MM.1S (cell line): ENCODE measurements around the gene LRRK1.

Experiments used
- DNase-seq: peaks from one replicate; pipeline ENCODE4 v3.0.0-alpha.2; 2015
- H2AFZ ChIP-seq: fragments of 300-600 bp; sonication (generic); 2 replicates; pipeline ENCODE4 v1.6.0; 2016; ENCODE audit warnings: antibody characterized with exemption, low read length
- H3F3A ChIP-seq: fragments of 300-600 bp; sonication (generic); 2 replicates; pipeline ENCODE4 v1.6.1; 2016; ENCODE audit warnings: mild to moderate bottlenecking, antibody characterized with exemption, low read length, moderate library complexity, mixed read lengths; ENCODE audit not compliant: insufficient read depth
- H3K27ac ChIP-seq: fragments of 300-600 bp; sonication (generic); 2 replicates; pipeline ENCODE4 v1.5.1; 2016; ENCODE audit warnings: mild to moderate bottlenecking, low read length
- H3K27me3 ChIP-seq: fragments of 300-600 bp; sonication (generic); replicated peaks from 2 replicates; pipeline ENCODE4 v1.6.0; 2016; ENCODE audit warnings: low read length; ENCODE audit not compliant: insufficient read depth
- H3K36me3 ChIP-seq: fragments of 300-600 bp; sonication (generic); replicated peaks from 2 replicates; pipeline ENCODE4 v1.6.1; 2016; ENCODE audit warnings: mild to moderate bottlenecking, low read length, mixed read lengths; ENCODE audit not compliant: insufficient read depth
- H3K4me1 ChIP-seq: fragments of 300-600 bp; sonication (generic); 2 replicates; pipeline ENCODE4 v1.6.1; 2016; ENCODE audit warnings: low read length, mixed read lengths
- H3K4me2 ChIP-seq: fragments of 300-600 bp; sonication (generic); 2 replicates; pipeline ENCODE4 v1.6.0; 2016; ENCODE audit warnings: low read depth, low read length
- H3K4me3 ChIP-seq: fragments of 300-600 bp; sonication (generic); 2 replicates; pipeline ENCODE4 v1.5.1; 2016; ENCODE audit warnings: low read length, mixed read lengths
- H3K79me2 ChIP-seq: fragments of 300-600 bp; sonication (generic); 2 replicates; pipeline ENCODE4 v1.6.1; 2016; ENCODE audit warnings: mixed run types, low read length, mixed read lengths
- H3K9ac ChIP-seq: fragments of 300-600 bp; sonication (generic); 2 replicates; pipeline ENCODE4 v1.6.1; 2016; ENCODE audit warnings: low read length, mixed read lengths
- H3K9me2 ChIP-seq: fragments of 300-600 bp; sonication (generic); replicated peaks from 2 replicates; pipeline ENCODE4 v1.6.1; 2016; ENCODE audit warnings: mild to moderate bottlenecking, low read length, mixed read lengths; ENCODE audit not compliant: insufficient read depth
- H3K9me3 ChIP-seq: fragments of 300-600 bp; sonication (generic); replicated peaks from 2 replicates; pipeline ENCODE4 v1.6.1; 2016; ENCODE audit warnings: mild to moderate bottlenecking, low read length, mixed read lengths; ENCODE audit not compliant: insufficient read depth
- H4K20me1 ChIP-seq: fragments of 300-600 bp; sonication (generic); 2 replicates; pipeline ENCODE4 v1.6.1; 2016; ENCODE audit warnings: mild to moderate bottlenecking, low read length, moderate library complexity, mixed read lengths; ENCODE audit not compliant: insufficient read depth
- EZH2 ChIP-seq: fragments of 300-600 bp; sonication (generic); optimal IDR thresholded peaks from 2 replicates; pipeline ENCODE3; 2017; ENCODE audit warnings: low read depth, mild to moderate bottlenecking, antibody characterized with exemption, low read length, mixed read lengths
- EZH2phosphoT487 ChIP-seq: fragments of 300-600 bp; sonication (generic); IDR thresholded peaks from 2 replicates; pipeline ENCODE4 v1.6.1; 2018; ENCODE audit warnings: antibody characterized with exemption, low read length
- TF ChIP-seq, protein P1 (sequence below): fragments of 300-600 bp; sonication (generic); IDR thresholded peaks from 2 replicates; pipeline ENCODE4 v1.5.1; 2016; ENCODE audit warnings: antibody characterized with exemption, low read length, mixed read lengths

Gene LRRK1

DNA sequence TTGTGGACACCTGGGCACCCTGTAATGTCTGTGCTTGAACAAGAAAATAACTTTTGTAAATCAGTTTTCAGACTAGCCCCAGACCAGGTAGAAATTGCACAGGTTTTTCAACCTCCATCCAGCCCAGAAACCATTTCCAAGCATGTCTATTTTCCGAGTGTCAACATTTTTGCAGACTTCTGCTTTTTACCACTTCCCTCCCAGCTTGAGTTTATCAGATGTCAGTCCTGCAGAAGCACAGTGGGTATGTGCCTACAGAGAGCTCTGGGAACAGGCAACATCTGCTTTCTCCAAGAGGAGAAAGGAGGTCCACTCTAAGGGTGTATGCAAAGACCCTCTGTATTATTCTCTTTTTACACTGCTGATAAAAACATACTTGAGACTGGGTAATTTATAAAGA is 83.9 kb downstream of the LRRK1 start:
- H4K20me1 ChIP-seq: no peaks in the 10 kb centered on the region
- no peaks in the 10 kb centered on the region for H3K36me3 ChIP-seq
- no peak overlapping the region for H3K9ac ChIP-seq
- H3K4me1 ChIP-seq: peaks cover 4% of the 10 kb centered on the region; the same call in 1 of the 2 replicates
- no peak overlapping the region for H3K4me3 ChIP-seq
- H3K9me2 ChIP-seq: no peaks in the 10 kb centered on the region
- no peak for TF ChIP-seq EZH2
- no peak for TF ChIP-seq EZH2phosphoT487
- TF ChIP-seq, protein P1, sequence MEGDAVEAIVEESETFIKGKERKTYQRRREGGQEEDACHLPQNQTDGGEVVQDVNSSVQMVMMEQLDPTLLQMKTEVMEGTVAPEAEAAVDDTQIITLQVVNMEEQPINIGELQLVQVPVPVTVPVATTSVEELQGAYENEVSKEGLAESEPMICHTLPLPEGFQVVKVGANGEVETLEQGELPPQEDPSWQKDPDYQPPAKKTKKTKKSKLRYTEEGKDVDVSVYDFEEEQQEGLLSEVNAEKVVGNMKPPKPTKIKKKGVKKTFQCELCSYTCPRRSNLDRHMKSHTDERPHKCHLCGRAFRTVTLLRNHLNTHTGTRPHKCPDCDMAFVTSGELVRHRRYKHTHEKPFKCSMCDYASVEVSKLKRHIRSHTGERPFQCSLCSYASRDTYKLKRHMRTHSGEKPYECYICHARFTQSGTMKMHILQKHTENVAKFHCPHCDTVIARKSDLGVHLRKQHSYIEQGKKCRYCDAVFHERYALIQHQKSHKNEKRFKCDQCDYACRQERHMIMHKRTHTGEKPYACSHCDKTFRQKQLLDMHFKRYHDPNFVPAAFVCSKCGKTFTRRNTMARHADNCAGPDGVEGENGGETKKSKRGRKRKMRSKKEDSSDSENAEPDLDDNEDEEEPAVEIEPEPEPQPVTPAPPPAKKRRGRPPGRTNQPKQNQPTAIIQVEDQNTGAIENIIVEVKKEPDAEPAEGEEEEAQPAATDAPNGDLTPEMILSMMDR: no peak
- no peaks in the 10 kb centered on the region for H3K9me3 ChIP-seq
- DNase-seq: no peak
- no peak overlapping the region for H2AFZ ChIP-seq
- H3K4me2 ChIP-seq: no peak overlapping the region
- H3K27me3 ChIP-seq: no peaks in the 10 kb centered on the region
- no peaks in the 10 kb centered on the region for H3K79me2 ChIP-seq
- no peak overlapping the region for H3K27ac ChIP-seq
- no peaks in the 10 kb centered on the region; the same call in 1 of the 2 replicates for H3F3A ChIP-seq

DNA sequence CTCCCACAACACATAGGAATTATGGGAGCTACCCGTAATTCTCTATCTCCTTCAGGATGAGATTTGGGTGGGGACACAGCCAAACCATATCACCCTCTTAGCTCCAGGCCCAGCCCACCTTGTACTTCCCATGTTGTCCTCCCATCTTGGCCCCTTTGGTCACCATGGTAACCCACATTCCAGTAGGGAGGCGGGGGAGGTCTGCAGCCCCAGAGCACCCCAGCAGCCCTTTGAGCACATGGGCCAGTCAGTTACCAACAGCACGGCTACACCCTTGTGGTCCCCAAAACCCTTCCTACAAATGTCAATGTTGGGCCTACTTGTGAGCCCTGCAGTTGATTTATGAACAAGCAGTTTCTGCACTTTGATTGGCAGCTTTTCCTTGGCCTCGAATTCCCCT is 84.5 kb downstream of the LRRK1 start:
- Histone ChIP-seq H3K9me3 (no peaks in the 10 kb centered on the region), H4K20me1 (no peaks in the 10 kb centered on the region), H3K79me2 (no peaks in the 10 kb centered on the region), H3F3A (no peaks in the 10 kb centered on the region; the same call in 1 of the 2 replicates), H3K27ac (no peak overlapping the region), H3K27me3 (no peaks in the 10 kb centered on the region), H3K4me2 (no peak overlapping the region), H3K4me1 (peaks cover 5% of the 10 kb centered on the region; the same call in 1 of the 2 replicates), H3K4me3 (no peak overlapping the region), H3K9me2 (no peaks in the 10 kb centered on the region), H3K9ac (no peak overlapping the region), H3K36me3 (no peaks in the 10 kb centered on the region), H2AFZ (no peak overlapping the region)
- no peak for DNase-seq
- TF ChIP-seq, protein P1: no peak
- no peak for TF ChIP-seq EZH2phosphoT487

DNA sequence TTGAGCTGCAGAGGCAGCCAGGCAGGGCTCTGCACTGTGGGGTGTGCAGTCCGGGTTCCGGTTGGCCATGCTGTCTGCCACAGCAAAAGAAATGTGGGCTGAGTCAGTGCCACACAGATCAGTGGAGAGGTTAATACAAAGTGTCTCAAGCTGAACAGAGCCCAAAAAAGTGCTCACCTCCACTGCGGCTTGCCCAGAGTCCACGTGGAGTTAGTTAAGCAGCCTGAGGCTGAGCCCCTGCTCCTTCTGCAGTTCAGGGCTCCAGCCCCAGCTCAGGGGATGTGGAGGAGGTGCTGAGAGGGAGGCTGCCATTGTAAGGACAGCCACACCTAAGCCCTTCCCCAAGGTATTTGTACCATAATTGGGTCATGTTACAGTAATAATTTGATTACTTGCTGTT is 85.3 kb downstream of the LRRK1 start:
- no peaks in the 10 kb centered on the region for H3F3A ChIP-seq
- no peak overlapping the region for H3K4me3 ChIP-seq
- H3K9me3 ChIP-seq: no peaks in the 10 kb centered on the region
- no peaks in the 10 kb centered on the region for H3K9me2 ChIP-seq
- no peak overlapping the region for H3K9ac ChIP-seq
- DNase-seq: no peak
- no peaks in the 10 kb centered on the region for H3K79me2 ChIP-seq
- H3K4me1 ChIP-seq: peaks cover 8% of the 10 kb centered on the region; the same call in 1 of the 2 replicates
- H2AFZ ChIP-seq: no peak overlapping the region
- no peaks in the 10 kb centered on the region for H3K36me3 ChIP-seq
- H4K20me1 ChIP-seq: no peaks in the 10 kb centered on the region
- H3K27me3 ChIP-seq: no peaks in the 10 kb centered on the region
- TF ChIP-seq, protein P1: no peak
- TF ChIP-seq EZH2: no peak
- no peak for TF ChIP-seq EZH2phosphoT487
- no peak overlapping the region for H3K27ac ChIP-seq
- H3K4me2 ChIP-seq: no peak overlapping the region
